Measurements from ENCODE around the gene MYO9A. TPM values are rescaled to one million over a fixed set of nuclear protein-coding genes. Genes with fewer than 3 reads are reported as not detected.

MYO9A gene
- total RNA-seq, 1 donor from 2014 or later = 38.5 TPM

- no peaks in the 10 kb centered on the region for H3K4me1 ChIP-seq
Observed at GRCh38 chr15:72133211-72133610, 15.3 kb upstream of the MYO9A start.

GRCh38 chr15:72131922-72132321 lies 14.0 kb upstream of the MYO9A start:
- Histone ChIP-seq H3K4me2 (no peak overlapping the region), H3K9me3 (ENCODE audit: low read depth) (no peaks in the 10 kb centered on the region), H3K4me1 (no peaks in the 10 kb centered on the region), H3K36me3 (no peaks in the 10 kb centered on the region), H2AFZ (replicated peaks) (no peak overlapping the region), H3F3A (ENCODE audit: low read depth) (no peaks in the 10 kb centered on the region), H3K9ac (no peak overlapping the region), H3K27ac (no peak overlapping the region), H3K27me3 (no peaks in the 10 kb centered on the region), H3K4me3 (no peak overlapping the region), H3K79me2 (ENCODE audit: low read depth) (no peaks in the 10 kb centered on the region), H4K20me1 (ENCODE audit: low read depth) (peaks cover 3% of the 10 kb centered on the region)
- H3K36me3 Mint-ChIP-seq = no peaks in the 10 kb centered on the region
- H3K27ac Mint-ChIP-seq = no peak overlapping the region
- no peak overlapping the region for H3K4me3 Mint-ChIP-seq
- no peak for TF ChIP-seq CTCF (IDR thresholded peaks at IDR 0.05)
- no peaks in the 10 kb centered on the region for H3K4me1 Mint-ChIP-seq
- DNase-seq (ENCODE audit: low spot score) = no peak
- H3K9me3 Mint-ChIP-seq = no peaks in the 10 kb centered on the region
- H3K27me3 Mint-ChIP-seq (ENCODE audit: insufficient read depth, low read depth) = no peaks in the 10 kb centered on the region

More at GRCh38 chr15:72133211-72133610, 15.3 kb upstream of the MYO9A start:
- Histone ChIP-seq H3K9me3 (ENCODE audit: low read depth) (no peaks in the 10 kb centered on the region), H3F3A (ENCODE audit: low read depth) (no peaks in the 10 kb centered on the region), H3K4me3 (no peak overlapping the region), H3K9ac (no peak overlapping the region), H3K27ac (no peak overlapping the region), H3K36me3 (no peaks in the 10 kb centered on the region), H3K79me2 (ENCODE audit: low read depth) (no peaks in the 10 kb centered on the region), H4K20me1 (ENCODE audit: low read depth) (no peaks in the 10 kb centered on the region), H2AFZ (replicated peaks) (no peak overlapping the region), H3K4me2 (no peak overlapping the region), H3K27me3 (no peaks in the 10 kb centered on the region)
- H3K9me3 Mint-ChIP-seq = no peaks in the 10 kb centered on the region
- no peaks in the 10 kb centered on the region for H3K36me3 Mint-ChIP-seq
- H3K4me3 Mint-ChIP-seq = no peak overlapping the region
- H3K27ac Mint-ChIP-seq = no peak overlapping the region
- no peaks in the 10 kb centered on the region for H3K4me1 Mint-ChIP-seq
- no peaks in the 10 kb centered on the region for H3K27me3 Mint-ChIP-seq (ENCODE audit: insufficient read depth, low read depth)
- no peak for TF ChIP-seq EZH2phosphoT487 (IDR thresholded peaks at IDR 0.05)
- DNase-seq (ENCODE audit: low spot score) = no peak

GRCh38 chr15:72130272-72130671 lies 12.3 kb upstream of the MYO9A start:
- no peak for DNase-seq (ENCODE audit: low spot score)
- no peaks in the 10 kb centered on the region for H3K4me1 Mint-ChIP-seq
- H3K4me2 ChIP-seq = no peak overlapping the region
- no peak overlapping the region for H3K4me3 Mint-ChIP-seq
- TF ChIP-seq EZH2 (IDR thresholded peaks at IDR 0.05) (no peak), EZH2phosphoT487 (IDR thresholded peaks at IDR 0.05) (no peak), CTCF (IDR thresholded peaks at IDR 0.05) (no peak)
- no peaks in the 10 kb centered on the region for H3K4me1 ChIP-seq
- no peaks in the 10 kb centered on the region for H3K9me3 ChIP-seq (ENCODE audit: low read depth)
- no peak overlapping the region for H3K9ac ChIP-seq
- no peaks in the 10 kb centered on the region for H3K79me2 ChIP-seq (ENCODE audit: low read depth)
- H3K27me3 Mint-ChIP-seq (ENCODE audit: insufficient read depth, low read depth) = no peaks in the 10 kb centered on the region
- H3K9me3 Mint-ChIP-seq = no peaks in the 10 kb centered on the region
- no peak overlapping the region for H3K27ac Mint-ChIP-seq
- no peak overlapping the region for H3K4me3 ChIP-seq
- H3K36me3 ChIP-seq = no peaks in the 10 kb centered on the region
- H2AFZ ChIP-seq (replicated peaks) = no peak overlapping the region
- H4K20me1 ChIP-seq (ENCODE audit: low read depth) = peaks cover 3% of the 10 kb centered on the region
- no peak overlapping the region for H3K27ac ChIP-seq
- H3K36me3 Mint-ChIP-seq = no peaks in the 10 kb centered on the region
- H3F3A ChIP-seq (ENCODE audit: low read depth) = no peaks in the 10 kb centered on the region
- H3K27me3 ChIP-seq = no peaks in the 10 kb centered on the region

- no peak for TF ChIP-seq EZH2 (IDR thresholded peaks at IDR 0.05)
- TF ChIP-seq CTCF (IDR thresholded peaks at IDR 0.05) = no peak
- no peak for TF ChIP-seq EZH2phosphoT487 (IDR thresholded peaks at IDR 0.05)
- Mint-ChIP-seq H3K27ac (no peak overlapping the region), H3K4me1 (no peaks in the 10 kb centered on the region), H3K27me3 (ENCODE audit: insufficient read depth, low read depth) (no peaks in the 10 kb centered on the region), H3K36me3 (no peaks in the 10 kb centered on the region), H3K4me3 (no peak overlapping the region), H3K9me3 (no peaks in the 10 kb centered on the region)
- Histone ChIP-seq H4K20me1 (ENCODE audit: low read depth) (peaks cover 3% of the 10 kb centered on the region), H3K4me1 (no peaks in the 10 kb centered on the region), H3K9ac (no peak overlapping the region), H3K79me2 (ENCODE audit: low read depth) (no peaks in the 10 kb centered on the region), H3K27me3 (no peaks in the 10 kb centered on the region), H3K27ac (no peak overlapping the region), H3K36me3 (no peaks in the 10 kb centered on the region), H3K9me3 (ENCODE audit: low read depth) (no peaks in the 10 kb centered on the region), H3K4me3 (no peak overlapping the region), H3F3A (ENCODE audit: low read depth) (no peaks in the 10 kb centered on the region), H2AFZ (replicated peaks) (no peak overlapping the region), H3K4me2 (no peak overlapping the region)
- DNase-seq (ENCODE audit: low spot score) = no peak
Observed at GRCh38 chr15:72128359-72128758, 10.4 kb upstream of the MYO9A start.

Data from neural progenitor cell (in vitro differentiated cells).